Stimulated activated memory B cell treated with anti-CD40 and anti-IgM and Interleukin-4, amounts not matched to agents 10 μg/mL and 1 μg/mL and 100 μg/mL, for 72 hours (primary cell): ENCODE data around the gene ARMH3.
"Not testable (repeated sequence)": the region's sequence is repeated elsewhere in the genome, so short reads cannot be mapped to it uniquely, and the experiment has no call there.

Experiments used
- ATAC-seq: fragments of 150-1000 bp; cut with Tn5 transposase; 2 replicates; pipeline ENCODE4 v1.10.0; 2021
- H3K27ac Mint-ChIP-seq: one replicate; pipeline ENCODE4 v1.8.0; 2022; ENCODE audit warnings: mild to moderate bottlenecking, mixed read lengths
- H3K27me3 Mint-ChIP-seq: one replicate; pipeline ENCODE4 v1.8.0; 2022; ENCODE audit warnings: mixed read lengths
- H3K36me3 Mint-ChIP-seq: one replicate; pipeline ENCODE4 v1.8.0; 2022; ENCODE audit warnings: mixed read lengths
- H3K4me1 Mint-ChIP-seq: one replicate; pipeline ENCODE4 v1.8.0; 2022; ENCODE audit warnings: mixed read lengths
- H3K4me3 Mint-ChIP-seq: one replicate; pipeline ENCODE4 v1.8.0; 2022; ENCODE audit warnings: mild to moderate bottlenecking, moderate library complexity, mixed read lengths
- H3K9me3 Mint-ChIP-seq: one replicate; pipeline ENCODE4 v1.8.0; 2022; ENCODE audit warnings: mixed read lengths

Gene ARMH3

DNA sequence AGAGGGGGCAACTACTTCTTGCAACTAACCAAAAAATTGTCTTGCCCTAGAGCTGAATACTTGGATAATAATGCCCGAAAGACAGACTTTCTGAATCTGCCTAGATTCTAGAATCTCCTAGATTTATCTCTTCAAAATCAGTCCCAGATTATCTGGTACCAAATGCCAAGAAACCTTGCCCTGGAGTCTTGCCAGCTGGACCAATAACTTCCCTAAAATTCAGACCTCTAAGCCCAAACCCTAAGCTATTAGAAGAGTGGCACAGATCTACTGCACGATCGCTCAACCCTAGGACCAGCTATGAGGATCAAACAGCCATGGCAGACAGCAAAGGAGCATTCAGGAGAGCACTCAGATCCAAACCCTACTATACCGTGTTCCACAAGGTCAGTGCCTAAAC is 45.0 kb downstream of the ARMH3 start:
- Mint-ChIP-seq H3K27ac (peak overlapping the region; percentile 53), H3K36me3 (peaks cover 20% of the 10 kb centered on the region), H3K4me3 (no peak overlapping the region), H3K9me3 (no peaks in the 10 kb centered on the region), H3K4me1 (peaks cover 36% of the 10 kb centered on the region), H3K27me3 (no peaks in the 10 kb centered on the region)
- no peak for ATAC-seq

DNA sequence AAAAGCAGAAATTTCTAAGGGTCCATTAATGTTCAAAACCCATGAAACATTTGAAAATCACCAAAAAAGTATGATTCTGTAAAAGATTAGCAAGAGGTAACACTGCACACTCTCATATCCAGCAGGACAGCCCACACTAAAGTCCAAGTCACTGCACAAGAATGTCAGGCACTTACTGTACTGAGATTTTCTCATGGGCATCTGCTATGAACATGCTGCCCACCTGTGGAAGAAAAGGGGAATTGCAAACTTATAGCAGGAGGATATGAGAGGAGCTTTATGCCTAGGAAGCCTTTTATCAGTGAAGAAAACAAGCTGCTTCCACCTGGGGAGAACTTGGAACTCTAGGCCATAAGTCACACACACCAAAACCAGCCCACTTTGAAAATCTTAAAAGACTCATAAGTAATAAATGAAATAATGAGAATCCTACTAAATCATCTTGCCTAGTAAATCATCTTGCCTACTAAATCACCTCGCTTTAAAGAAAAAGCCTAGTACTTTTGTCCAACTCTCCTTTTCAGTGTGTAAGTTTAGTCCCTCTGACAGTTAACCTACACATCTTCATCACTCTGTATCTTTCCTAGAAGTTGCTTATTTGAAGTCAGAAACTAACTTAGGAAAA is 46.1 kb downstream of the ARMH3 start:
- Mint-ChIP-seq H3K4me1 (peaks cover 36% of the 10 kb centered on the region), H3K36me3 (peaks cover 28% of the 10 kb centered on the region)

GRCh38 chr10:102007796-102008195 is 48.2 kb downstream of the ARMH3 start:
- no peak overlapping the region for H3K4me3 Mint-ChIP-seq
- no peaks in the 10 kb centered on the region for H3K9me3 Mint-ChIP-seq
- peaks cover 20% of the 10 kb centered on the region for H3K36me3 Mint-ChIP-seq
- H3K27me3 Mint-ChIP-seq, result no peaks in the 10 kb centered on the region
- peak; percentile 85 for ATAC-seq
- H3K27ac Mint-ChIP-seq, result peak overlapping the region; percentile 56
- H3K4me1 Mint-ChIP-seq, result peaks cover 36% of the 10 kb centered on the region

More for the DNA sequence above, 46.1 kb downstream of the ARMH3 start:
- H3K4me3 Mint-ChIP-seq, result no peak overlapping the region
- peak; percentile 80 for ATAC-seq
- H3K9me3 Mint-ChIP-seq, result no peaks in the 10 kb centered on the region
- H3K27me3 Mint-ChIP-seq, result no peaks in the 10 kb centered on the region
- peak overlapping the region; percentile 53 for H3K27ac Mint-ChIP-seq

- not testable (repeated sequence) for H3K27me3 Mint-ChIP-seq, H3K4me3 Mint-ChIP-seq, H3K9me3 Mint-ChIP-seq, ATAC-seq
- Mint-ChIP-seq H3K36me3 (peaks cover 20% of the 10 kb centered on the region), H3K4me1 (peaks cover 43% of the 10 kb centered on the region), H3K27ac (peak overlapping the region; percentile 56)
Observed at GRCh38 chr10:102007031-102007430, 48.9 kb downstream of the ARMH3 start.

DNA sequence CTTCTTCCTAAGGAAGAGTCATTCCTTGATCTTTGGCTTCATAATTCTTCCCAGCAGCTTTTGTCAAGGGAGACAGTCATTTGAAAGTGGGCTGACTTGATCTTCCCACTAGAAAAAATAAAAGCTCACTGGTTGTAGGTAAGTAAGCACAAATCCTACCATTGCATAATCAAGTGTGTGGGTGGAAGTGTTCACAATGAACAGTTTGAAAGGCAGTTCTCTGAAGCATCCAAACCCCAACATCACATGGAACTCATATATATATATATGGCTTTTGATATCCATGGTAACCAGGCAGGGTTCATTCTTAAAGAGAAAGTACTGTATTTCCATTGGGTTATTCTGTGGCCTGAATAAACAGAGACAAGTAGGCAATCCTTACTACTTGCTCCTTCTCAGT is 51.6 kb downstream of the ARMH3 start:
- H3K36me3 Mint-ChIP-seq, result peaks cover 32% of the 10 kb centered on the region
- no peaks in the 10 kb centered on the region for H3K27me3 Mint-ChIP-seq
- ATAC-seq, result no peak
- no peak overlapping the region for H3K4me3 Mint-ChIP-seq
- peaks cover 53% of the 10 kb centered on the region for H3K4me1 Mint-ChIP-seq
- peak overlapping the region; percentile 93 for H3K27ac Mint-ChIP-seq
- H3K9me3 Mint-ChIP-seq, result no peaks in the 10 kb centered on the region

DNA sequence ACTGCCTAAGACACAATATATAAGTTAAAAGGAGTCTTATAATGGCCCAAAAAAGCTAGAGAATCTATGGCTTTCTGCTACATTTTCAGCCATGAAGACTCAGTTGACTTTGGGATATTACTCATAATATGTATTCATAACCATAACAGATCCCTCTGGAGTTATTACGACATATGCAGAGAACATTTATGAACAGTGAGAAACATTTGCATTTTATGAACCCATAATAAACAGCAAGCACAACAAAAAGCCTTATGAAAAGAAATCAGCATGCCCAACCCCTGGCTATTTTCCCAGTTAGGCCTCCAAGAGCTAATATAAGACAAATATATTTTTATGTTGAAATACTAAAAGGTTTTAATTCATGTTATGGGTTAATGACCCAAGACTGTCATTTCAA is 52.4 kb downstream of the ARMH3 start:
- Mint-ChIP-seq H3K27ac (peak overlapping the region; percentile 93), H3K9me3 (no peaks in the 10 kb centered on the region), H3K4me3 (no peak overlapping the region), H3K36me3 (peaks cover 35% of the 10 kb centered on the region), H3K27me3 (no peaks in the 10 kb centered on the region), H3K4me1 (peaks cover 50% of the 10 kb centered on the region)
- no peak for ATAC-seq

DNA sequence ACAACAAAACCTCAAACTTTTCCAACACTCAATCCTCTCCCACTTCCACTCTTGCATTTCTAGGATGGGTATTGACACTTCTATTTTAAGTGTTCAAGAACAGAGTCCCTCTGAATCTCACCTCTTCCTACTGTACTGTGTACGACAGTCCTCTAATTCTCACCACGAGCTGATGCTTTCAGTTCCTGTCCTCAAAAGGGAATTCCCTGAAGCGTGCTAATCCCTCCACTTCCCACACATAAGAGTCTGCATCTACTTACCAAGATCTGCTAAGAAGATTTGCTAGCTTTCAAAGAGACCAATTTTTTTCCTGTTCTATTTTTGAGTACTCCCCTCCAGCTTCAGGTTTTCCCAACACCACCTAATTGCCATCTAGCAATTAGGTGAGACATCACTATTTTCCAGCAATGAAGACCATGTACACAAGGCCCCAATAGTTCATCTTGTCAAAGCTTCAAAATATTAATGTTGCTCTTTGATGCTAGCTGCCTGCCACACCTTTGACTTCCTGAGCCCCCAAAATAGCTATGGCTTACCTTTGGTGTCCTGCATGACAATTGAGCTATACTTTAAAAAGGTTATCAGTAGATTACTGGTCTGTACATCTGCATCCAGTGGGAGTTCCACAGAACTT is 54.4 kb downstream of the ARMH3 start:
- Mint-ChIP-seq H3K9me3 (no peaks in the 10 kb centered on the region), H3K4me3 (peak overlapping the region; percentile 62), H3K27me3 (no peaks in the 10 kb centered on the region), H3K36me3 (peaks cover 48% of the 10 kb centered on the region), H3K27ac (peak overlapping the region; percentile 93), H3K4me1 (peaks cover 45% of the 10 kb centered on the region)
- ATAC-seq, result peak; percentile 97

DNA sequence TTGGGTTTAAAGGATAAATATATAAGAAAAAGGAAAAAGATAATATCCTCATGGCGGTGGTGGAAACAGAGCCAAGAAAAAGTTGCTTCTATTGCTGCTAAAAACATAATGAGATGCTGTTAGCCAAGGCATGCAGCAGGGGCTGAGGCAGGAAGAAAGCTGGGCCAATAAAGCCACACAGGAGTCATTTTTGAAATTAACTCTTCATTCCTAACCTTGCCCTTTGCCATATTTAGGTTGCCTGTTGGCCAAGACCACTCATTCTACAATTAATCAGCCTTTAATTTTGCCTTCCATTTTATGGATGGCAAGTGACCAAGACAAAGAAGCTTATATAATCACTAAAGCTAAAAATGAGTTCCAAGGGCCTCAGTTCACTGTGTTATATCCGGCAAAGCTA is 58.2 kb downstream of the ARMH3 start:
- H3K4me3 Mint-ChIP-seq, result no peak overlapping the region
- no peaks in the 10 kb centered on the region for H3K27me3 Mint-ChIP-seq
- H3K9me3 Mint-ChIP-seq, result no peaks in the 10 kb centered on the region
- H3K4me1 Mint-ChIP-seq, result peaks cover 50% of the 10 kb centered on the region
- peaks cover 61% of the 10 kb centered on the region for H3K36me3 Mint-ChIP-seq
- H3K27ac Mint-ChIP-seq, result peak overlapping the region; percentile 42
- no peak for ATAC-seq

DNA sequence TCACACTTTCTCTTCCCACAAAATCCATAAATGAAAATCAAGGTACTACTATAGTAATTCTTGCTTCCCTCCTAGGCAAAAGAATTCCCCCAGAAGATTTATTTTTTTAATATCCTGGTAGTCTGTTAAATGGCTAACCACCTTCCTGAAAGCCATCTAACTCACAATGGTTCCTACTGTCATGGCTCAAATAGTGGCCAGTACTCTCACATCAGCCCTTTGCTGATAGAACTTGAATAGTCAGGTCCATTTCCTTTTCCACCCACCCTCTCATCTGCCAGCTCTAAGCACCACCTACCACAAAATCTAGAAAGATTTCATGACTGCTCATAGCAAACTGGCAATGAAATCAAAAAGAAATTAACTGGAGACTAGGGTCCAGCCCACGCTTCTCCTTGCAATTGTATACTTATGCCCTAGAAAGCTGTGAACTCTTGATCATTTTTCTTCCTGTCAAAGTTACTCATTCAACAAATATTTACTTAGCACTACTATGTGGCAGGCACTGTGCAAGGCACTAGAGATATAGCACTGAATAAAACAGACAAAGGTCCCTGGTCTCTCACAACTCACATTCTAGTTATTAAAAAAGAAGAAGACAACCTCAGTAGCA is 60.4 kb downstream of the ARMH3 start:
- Mint-ChIP-seq H3K27me3 (no peaks in the 10 kb centered on the region), H3K36me3 (peaks cover 74% of the 10 kb centered on the region), H3K27ac (peak overlapping the region; percentile 65), H3K4me3 (no peak overlapping the region), H3K4me1 (peaks cover 29% of the 10 kb centered on the region), H3K9me3 (no peaks in the 10 kb centered on the region)
- ATAC-seq, result no peak

- Mint-ChIP-seq H3K27me3 (no peaks in the 10 kb centered on the region), H3K4me3 (no peak overlapping the region), H3K36me3 (peaks cover 80% of the 10 kb centered on the region), H3K4me1 (peaks cover 22% of the 10 kb centered on the region), H3K9me3 (no peaks in the 10 kb centered on the region), H3K27ac (no peak overlapping the region)
- ATAC-seq, result no peak
Observed at GRCh38 chr10:101993651-101994200, 62.2 kb downstream of the ARMH3 start.

- Mint-ChIP-seq H3K36me3 (peaks cover 77% of the 10 kb centered on the region), H3K27me3 (no peaks in the 10 kb centered on the region), H3K27ac (no peak overlapping the region), H3K4me3 (no peak overlapping the region), H3K4me1 (peaks cover 17% of the 10 kb centered on the region), H3K9me3 (no peaks in the 10 kb centered on the region)
- no peak for ATAC-seq
Observed at GRCh38 chr10:101993221-101993620, 62.8 kb downstream of the ARMH3 start.

GRCh38 chr10:101987136-101987535 is 68.8 kb downstream of the ARMH3 start:
- H3K4me3 Mint-ChIP-seq, result peak overlapping the region; percentile 1
- peaks cover 16% of the 10 kb centered on the region for H3K4me1 Mint-ChIP-seq
- no peaks in the 10 kb centered on the region for H3K27me3 Mint-ChIP-seq
- H3K9me3 Mint-ChIP-seq, result no peaks in the 10 kb centered on the region
- ATAC-seq, result no peak
- H3K27ac Mint-ChIP-seq, result peak overlapping the region; percentile 85
- H3K36me3 Mint-ChIP-seq, result peaks cover 54% of the 10 kb centered on the region

GRCh38 chr10:101986624-101986971 is 69.4 kb downstream of the ARMH3 start:
- ATAC-seq, result peak; percentile 73
- Mint-ChIP-seq H3K9me3 (no peaks in the 10 kb centered on the region), H3K27me3 (no peaks in the 10 kb centered on the region), H3K27ac (peak overlapping the region; percentile 85), H3K4me3 (peak overlapping the region; percentile 68), H3K4me1 (peaks cover 16% of the 10 kb centered on the region), H3K36me3 (peaks cover 54% of the 10 kb centered on the region)

DNA sequence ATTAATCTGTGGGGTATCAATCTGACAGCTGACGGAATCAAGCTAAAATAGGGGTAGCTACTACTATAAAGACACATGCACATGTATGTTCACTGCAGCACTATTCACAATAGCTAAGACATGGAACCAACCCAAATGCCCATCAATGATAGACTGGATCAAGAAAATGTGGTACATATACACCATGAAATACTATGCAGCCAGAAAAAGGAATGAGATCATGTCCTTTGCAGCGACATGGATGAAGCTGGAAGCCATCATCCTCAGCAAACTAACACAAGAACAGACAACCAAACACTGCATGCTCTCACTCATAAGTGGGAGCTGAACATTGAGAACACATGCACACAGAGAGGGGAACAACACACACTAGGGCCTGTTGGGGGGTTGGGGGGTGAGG is 75.3 kb downstream of the ARMH3 start:
- not testable (repeated sequence) for ATAC-seq, H3K27me3 Mint-ChIP-seq
- H3K36me3 Mint-ChIP-seq, result peaks cover 48% of the 10 kb centered on the region

DNA sequence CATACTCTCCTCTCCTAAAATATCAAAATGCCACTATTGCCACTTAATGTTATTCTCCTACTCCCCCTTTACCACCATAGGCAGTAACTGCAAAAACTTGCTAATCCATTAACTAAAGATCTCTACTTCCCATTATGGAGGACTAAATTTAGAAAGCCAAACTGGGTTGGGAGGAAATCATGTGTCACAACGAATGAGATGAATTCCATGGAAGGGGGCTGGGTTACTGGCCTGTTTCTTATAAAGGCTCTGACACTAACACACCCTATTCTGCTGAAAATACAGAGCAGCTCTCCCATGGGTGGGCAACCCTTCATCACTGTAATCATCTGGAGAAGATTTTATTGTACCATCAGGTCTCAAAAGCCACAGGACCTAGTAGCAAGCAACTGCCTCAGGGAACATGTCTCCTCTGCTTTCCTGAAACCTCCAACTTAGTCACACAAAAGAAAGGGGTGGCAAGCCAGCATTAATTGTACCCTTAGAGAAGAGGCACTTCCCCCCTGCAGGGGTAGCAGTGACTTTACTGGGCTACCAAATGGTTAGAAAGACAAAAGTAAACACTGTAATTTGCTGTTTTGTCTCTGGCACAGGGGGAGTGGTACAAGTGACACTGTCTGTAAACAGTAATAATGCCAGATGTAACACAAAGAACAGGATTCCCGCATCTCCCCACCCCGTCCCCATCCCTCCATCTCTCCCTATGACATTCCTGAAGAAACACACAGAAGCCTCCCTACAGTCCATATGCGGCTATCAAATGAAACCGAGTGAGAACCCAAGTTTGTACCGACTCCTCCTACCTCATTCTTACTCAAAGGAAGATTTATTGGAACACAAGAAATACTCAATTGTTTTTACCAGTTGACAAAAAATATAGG is 81.6 kb downstream of the ARMH3 start:
- Mint-ChIP-seq H3K9me3 (no peaks in the 10 kb centered on the region), H3K27me3 (no peaks in the 10 kb centered on the region), H3K36me3 (peaks cover 39% of the 10 kb centered on the region), H3K27ac (peak overlapping the region; percentile 79), H3K4me1 (peaks cover 54% of the 10 kb centered on the region), H3K4me3 (peak overlapping the region; percentile 52)
- no peak for ATAC-seq

More for the DNA sequence above, 75.3 kb downstream of the ARMH3 start:
- not testable (repeated sequence) for H3K4me1 Mint-ChIP-seq, H3K27ac Mint-ChIP-seq, H3K9me3 Mint-ChIP-seq, H3K4me3 Mint-ChIP-seq
